ENCODE data around the gene KASH5.
A peak's percentile ranks its signal among the peaks of the same experiment; 100 is the strongest.

KASH5 gene, protein sequence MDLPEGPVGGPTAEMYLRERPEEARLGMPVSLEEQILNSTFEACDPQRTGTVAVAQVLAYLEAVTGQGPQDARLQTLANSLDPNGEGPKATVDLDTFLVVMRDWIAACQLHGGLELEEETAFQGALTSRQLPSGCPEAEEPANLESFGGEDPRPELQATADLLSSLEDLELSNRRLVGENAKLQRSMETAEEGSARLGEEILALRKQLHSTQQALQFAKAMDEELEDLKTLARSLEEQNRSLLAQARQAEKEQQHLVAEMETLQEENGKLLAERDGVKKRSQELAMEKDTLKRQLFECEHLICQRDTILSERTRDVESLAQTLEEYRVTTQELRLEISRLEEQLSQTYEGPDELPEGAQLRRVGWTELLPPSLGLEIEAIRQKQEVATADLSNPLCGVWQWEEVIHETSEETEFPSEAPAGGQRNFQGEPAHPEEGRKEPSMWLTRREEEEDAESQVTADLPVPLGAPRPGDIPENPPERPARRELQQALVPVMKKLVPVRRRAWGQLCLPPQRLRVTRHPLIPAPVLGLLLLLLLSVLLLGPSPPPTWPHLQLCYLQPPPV

DNA sequence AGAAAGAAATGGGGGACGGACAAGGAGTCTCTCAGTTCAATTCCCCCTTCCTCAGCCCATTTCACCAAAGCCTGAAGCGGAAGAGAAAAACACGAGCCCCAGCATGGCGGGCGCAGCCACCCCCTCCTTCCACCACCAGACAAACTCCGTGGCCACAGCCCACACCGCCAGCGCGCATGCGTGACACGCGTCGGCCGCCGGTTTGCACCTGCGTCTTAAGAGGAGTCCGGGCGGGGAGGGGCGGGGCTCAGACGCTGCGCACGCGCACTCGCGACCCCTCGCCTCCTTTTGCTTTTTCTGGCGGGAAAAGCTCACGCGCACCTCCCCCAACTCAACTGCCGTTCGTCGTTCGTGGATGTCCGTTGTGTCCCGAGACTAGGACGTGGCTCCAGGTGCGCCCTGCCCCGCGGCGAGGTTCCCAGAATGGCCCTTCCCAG is at the start of gene KASH5:
KASH5 (plus strand) TSS at position 314 of the 437 bp plus-strand sequence. CDS start 2,635 bp downstream, outside the sequence.
- Histone ChIP-seq H3K36me3 (no peaks in the 10 kb centered on the region), H4K20me1 (peaks cover 0 to 9% (median 0%) of the 10 kb centered on the region in 11 experiments; a peak in 1 of 22 replicates), H3K4me1 (peaks cover 11 to 53% (median 35%) of the 10 kb centered on the region in 10 experiments), H3K27ac (no peak within 1 kb of the TSS), H3K27me3 (peaks cover 0 to 19% (median 7%) of the 10 kb centered on the region in 11 experiments; a peak in 9 of 22 replicates), H3K9me3 (replicated peaks in 1 of 11) (peaks cover 5 to 13% (median 6%) of the 10 kb centered on the region in 11 experiments; a peak in 18 of 22 replicates), H3K4me3 (no peak within 1 kb of the TSS), H3K9ac (0 out of 22 replicates have a peak within 1 kb of the TSS, but pooled peaks of 1 of the 11 experiments have one; percentile 17), H3K4me2 (peak within 1 kb of the TSS; percentile 44 to 81 (median 72))
- no peak for TF ChIP-seq Cebpa-rat (IDR thresholded peaks at IDR 0.05)

DNA sequence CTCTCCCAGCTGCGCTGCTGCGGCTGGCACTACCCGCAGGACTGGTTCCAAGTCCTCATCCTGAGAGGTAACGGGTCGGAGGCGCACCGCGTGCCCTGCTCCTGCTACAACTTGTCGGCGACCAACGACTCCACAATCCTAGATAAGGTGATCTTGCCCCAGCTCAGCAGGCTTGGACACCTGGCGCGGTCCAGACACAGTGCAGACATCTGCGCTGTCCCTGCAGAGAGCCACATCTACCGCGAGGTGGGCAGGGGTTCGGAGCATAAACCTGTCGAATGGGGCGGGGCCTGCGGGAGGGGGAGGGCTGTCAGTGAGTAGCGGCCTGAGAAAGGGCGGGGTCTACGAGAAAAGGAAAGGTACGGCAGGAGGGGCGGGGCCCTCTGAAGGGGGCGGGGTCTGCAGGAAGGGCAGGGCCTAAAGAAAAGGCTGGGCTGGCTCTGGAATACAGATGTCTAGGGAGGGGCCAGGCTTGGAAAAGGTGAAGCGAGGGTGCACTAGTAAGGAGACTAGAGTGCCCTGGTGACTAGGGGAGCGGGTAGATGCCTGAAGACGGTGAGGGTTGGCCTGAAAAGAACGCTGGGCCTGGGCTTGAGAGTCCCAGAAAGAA is 49.3 kb upstream of the KASH5 start:
- Histone ChIP-seq H3K9me3 (replicated peaks in 1 of 11) (0 out of 22 replicates have a peak, but pooled peaks cover 0 to 8% (median 0%) of the 10 kb centered on the region in 11 experiments), H3K27me3 (peaks cover 10 to 44% (median 25%) of the 10 kb centered on the region in 11 experiments; a peak in 20 of 22 replicates), H4K20me1 (peaks cover 0 to 40% (median 12%) of the 10 kb centered on the region in 11 experiments; a peak in 12 of 22 replicates), H3K36me3 (peaks cover 0 to 11% (median 0%) of the 10 kb centered on the region in 11 experiments; a peak in 2 of 22 replicates), H3K4me3 (no peak overlapping the region), H3K27ac (no peak overlapping the region), H3K4me1 (peaks cover 46 to 66% (median 60%) of the 10 kb centered on the region in 10 experiments), H3K4me2 (peak overlapping the region in 5 of 11 experiments; percentile 81 to 95 (median 92); a peak in 8 of 22 replicates), H3K9ac (no peak overlapping the region)
- no peak for TF ChIP-seq Cebpa-rat (IDR thresholded peaks at IDR 0.05)

DNA sequence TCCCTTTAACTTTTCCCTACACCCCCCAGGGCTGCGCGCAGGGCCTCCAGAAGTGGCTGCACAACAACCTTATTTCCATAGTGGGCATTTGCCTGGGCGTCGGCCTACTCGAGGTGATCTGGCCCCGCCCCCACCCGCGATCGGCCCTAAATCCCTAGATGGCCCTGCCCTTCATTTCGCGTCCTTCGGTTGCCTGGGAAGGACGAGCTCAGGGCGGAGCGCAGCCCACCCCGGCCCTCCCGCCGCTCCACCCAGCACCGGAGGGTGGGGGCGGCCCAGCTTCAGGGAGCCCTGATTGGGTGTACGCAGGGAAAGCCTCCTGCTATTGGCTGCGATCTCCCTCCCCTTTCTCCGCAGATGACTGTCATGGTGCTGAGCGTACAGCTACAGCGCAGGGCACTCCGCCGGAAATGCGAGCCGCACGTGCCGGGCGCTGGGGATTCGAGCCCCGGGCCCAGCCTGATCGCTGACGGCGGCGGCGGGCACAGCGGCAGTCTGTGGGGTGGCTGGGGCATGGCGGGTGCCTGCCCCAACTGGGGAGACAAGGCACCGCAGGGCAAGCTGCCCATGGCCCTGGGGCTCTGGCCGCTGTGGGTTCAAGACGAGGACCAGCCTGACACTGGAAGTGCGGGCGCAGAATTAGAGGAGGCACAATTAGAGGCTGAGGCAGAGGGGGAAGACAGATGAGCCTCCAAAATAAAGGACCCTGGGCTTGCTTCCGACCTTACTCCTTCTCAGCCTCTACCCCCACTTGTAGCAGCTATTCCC is 48.6 kb upstream of the KASH5 start:
- peak overlapping the region in 5 of 10 experiments; percentile 23 to 61 (median 40); a peak in 9 of 20 replicates for H3K4me3 ChIP-seq

DNA sequence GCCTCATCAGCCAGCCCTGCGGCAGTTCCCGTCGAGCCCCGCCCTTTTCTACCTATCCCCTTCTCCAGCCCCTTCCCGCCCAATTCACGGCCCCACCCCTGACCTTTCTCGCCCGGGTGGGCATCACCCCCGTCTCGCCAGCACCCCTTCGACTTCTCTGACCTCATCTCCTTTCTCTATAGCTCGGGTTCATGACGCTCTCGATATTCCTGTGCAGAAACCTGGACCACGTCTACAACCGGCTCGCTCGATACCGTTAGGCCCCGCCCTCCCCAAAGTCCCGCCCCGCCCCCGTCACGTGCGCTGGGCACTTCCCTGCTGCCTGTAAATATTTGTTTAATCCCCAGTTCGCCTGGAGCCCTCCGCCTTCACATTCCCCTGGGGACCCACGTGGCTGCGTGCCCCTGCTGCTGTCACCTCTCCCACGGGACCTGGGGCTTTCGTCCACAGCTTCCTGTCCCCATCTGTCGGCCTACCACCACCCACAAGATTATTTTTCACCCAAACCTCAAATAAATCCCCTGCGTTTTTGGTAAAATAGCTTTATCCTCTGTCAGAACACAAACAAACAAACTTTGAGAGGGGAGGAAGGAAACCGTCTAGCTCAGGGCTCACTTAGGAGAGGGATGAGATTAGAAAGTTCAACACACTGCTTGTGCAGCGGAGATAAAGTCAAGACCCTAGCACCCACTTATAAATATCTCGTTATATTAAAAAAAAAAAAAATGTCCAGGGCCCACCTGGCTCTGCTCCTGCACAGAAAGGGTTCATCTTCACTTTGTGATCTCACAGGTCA is 47.8 kb upstream of the KASH5 start:
- Histone ChIP-seq H3K4me2 (peak overlapping the region; percentile 81 to 97 (median 92)), H3K9ac (peak overlapping the region in 7 of 11 experiments; percentile 2 to 62 (median 52); a peak in 9 of 22 replicates), H3K4me1 (peaks cover 32 to 52% (median 45%) of the 10 kb centered on the region in 10 experiments), H4K20me1 (peaks cover 0 to 32% (median 12%) of the 10 kb centered on the region in 11 experiments; a peak in 12 of 22 replicates), H3K27ac (peak overlapping the region in 5 of 11 experiments; percentile 44 to 58 (median 52); a peak in 8 of 22 replicates), H3K4me3 (peak overlapping the region in 9 of 10 experiments; percentile 1 to 61 (median 38); a peak in 12 of 20 replicates), H3K27me3 (peaks cover 10 to 58% (median 39%) of the 10 kb centered on the region in 11 experiments; a peak in 20 of 22 replicates), H3K9me3 (replicated peaks in 1 of 11) (0 out of 22 replicates have a peak, but pooled peaks cover 0 to 8% (median 0%) of the 10 kb centered on the region in 11 experiments), H3K36me3 (peaks cover 0 to 11% (median 0%) of the 10 kb centered on the region in 11 experiments; a peak in 2 of 22 replicates)
- TF ChIP-seq Cebpa-rat (IDR thresholded peaks at IDR 0.05): no peak

More for the DNA sequence above, 48.6 kb upstream of the KASH5 start:
- peaks cover 40 to 59% (median 53%) of the 10 kb centered on the region in 10 experiments for H3K4me1 ChIP-seq
- H3K9me3 ChIP-seq (replicated peaks in 1 of 11): 0 out of 22 replicates have a peak, but pooled peaks cover 0 to 8% (median 0%) of the 10 kb centered on the region in 11 experiments
- H4K20me1 ChIP-seq: peaks cover 0 to 33% (median 12%) of the 10 kb centered on the region in 11 experiments; a peak in 12 of 22 replicates
- peaks cover 0 to 11% (median 0%) of the 10 kb centered on the region in 11 experiments; a peak in 2 of 22 replicates for H3K36me3 ChIP-seq
- no peak for TF ChIP-seq Cebpa-rat (IDR thresholded peaks at IDR 0.05)
- peak overlapping the region; percentile 42 to 94 (median 89); a peak in 19 of 22 replicates for H3K4me2 ChIP-seq
- H3K27ac ChIP-seq: no peak overlapping the region; a peak in 1 of 22 replicates
- peak overlapping the region in 2 of 11 experiments; percentile 28 to 45; a peak in 3 of 22 replicates for H3K9ac ChIP-seq
- peaks cover 10 to 51% (median 31%) of the 10 kb centered on the region in 11 experiments; a peak in 20 of 22 replicates for H3K27me3 ChIP-seq

DNA sequence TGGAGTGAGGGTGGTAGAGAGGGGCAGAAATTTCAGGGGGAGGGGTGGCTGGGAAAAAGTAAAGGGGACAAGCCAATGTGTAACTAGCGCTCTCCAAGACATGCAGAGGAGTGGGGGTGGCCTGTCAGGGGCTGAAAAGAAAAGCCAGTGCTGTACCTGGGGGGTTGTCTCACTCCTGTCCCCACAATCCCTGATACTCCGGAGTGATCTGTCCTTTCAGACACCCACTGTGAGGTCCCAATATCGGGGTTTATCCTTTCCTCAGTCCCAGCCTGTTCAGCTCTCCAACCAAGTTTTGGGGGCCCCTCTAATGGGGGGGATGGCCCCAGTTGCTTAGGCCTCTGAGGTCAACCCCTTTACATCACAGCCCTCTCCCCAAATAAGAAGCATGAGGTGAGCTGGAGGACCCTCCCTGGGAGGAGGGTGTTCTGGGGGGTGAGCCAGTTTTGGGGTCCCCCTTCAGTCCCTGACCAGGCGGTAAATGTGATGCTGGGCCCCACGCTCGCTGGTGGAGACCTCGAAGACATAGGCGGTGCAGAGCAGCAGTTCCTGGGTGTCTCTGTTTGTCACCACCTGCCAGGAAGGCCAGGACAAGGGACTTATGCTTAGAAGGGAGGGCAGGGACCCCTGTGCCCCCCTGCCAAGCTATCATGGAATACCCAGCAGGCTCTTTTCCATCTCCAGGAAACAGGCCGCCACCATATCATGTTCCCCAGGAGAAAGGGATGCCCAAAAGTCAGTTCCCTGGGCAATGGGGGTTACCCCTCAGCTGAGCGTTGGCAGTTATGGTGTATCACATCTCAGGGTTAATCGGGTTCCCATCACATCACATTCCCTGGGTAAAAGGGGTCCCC is 47.0 kb upstream of the KASH5 start:
- Histone ChIP-seq H3K4me1 (peaks cover 24 to 45% (median 37%) of the 10 kb centered on the region in 10 experiments), H3K36me3 (peaks cover 0 to 11% (median 0%) of the 10 kb centered on the region in 11 experiments; a peak in 2 of 22 replicates), H3K27me3 (peaks cover 10 to 58% (median 40%) of the 10 kb centered on the region in 11 experiments; a peak in 20 of 22 replicates), H3K9me3 (replicated peaks in 1 of 11) (0 out of 22 replicates have a peak, but pooled peaks cover 0 to 8% (median 0%) of the 10 kb centered on the region in 11 experiments), H3K4me2 (peak overlapping the region; percentile 81 to 97 (median 92)), H3K4me3 (peak overlapping the region in 8 of 10 experiments; percentile 1 to 61 (median 32); a peak in 6 of 20 replicates), H3K9ac (peak overlapping the region in 7 of 11 experiments; percentile 2 to 62 (median 52); a peak in 9 of 22 replicates), H3K27ac (peak overlapping the region in 5 of 11 experiments; percentile 44 to 58 (median 52); a peak in 7 of 22 replicates), H4K20me1 (peaks cover 0 to 32% (median 12%) of the 10 kb centered on the region in 11 experiments; a peak in 12 of 22 replicates)
- TF ChIP-seq Cebpa-rat (IDR thresholded peaks at IDR 0.05): no peak

DNA sequence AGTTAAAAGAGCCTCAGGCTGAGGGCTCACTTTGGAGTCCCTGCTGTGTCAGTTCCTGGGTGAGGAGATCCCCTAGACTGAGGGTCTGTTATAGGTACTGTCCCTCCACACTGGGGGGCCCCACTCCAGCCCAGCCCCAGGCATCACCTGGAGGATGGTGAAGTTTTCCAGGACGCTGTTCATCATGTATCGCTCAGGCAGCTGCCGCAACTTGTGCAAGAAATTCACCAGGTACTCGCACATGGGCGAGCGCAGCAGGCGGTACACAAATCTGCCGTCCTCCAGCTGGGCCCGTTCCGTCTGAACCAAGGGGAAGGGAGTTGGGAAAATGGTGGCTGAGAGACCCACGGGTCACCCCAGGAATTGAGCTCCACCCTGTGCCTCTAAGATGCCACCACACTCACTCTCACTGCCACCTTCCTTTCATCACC is 45.7 kb upstream of the KASH5 start:
- H4K20me1 ChIP-seq: peaks cover 0 to 28% (median 12%) of the 10 kb centered on the region in 11 experiments; a peak in 11 of 22 replicates
- 0 out of 22 replicates have a peak, but pooled peaks cover 0 to 8% (median 0%) of the 10 kb centered on the region in 11 experiments for H3K9me3 ChIP-seq (replicated peaks in 1 of 11)
- peaks cover 0 to 11% (median 0%) of the 10 kb centered on the region in 11 experiments; a peak in 2 of 22 replicates for H3K36me3 ChIP-seq
- H3K4me3 ChIP-seq: no peak overlapping the region
- H3K27me3 ChIP-seq: peaks cover 10 to 52% (median 40%) of the 10 kb centered on the region in 11 experiments; a peak in 20 of 22 replicates
- H3K4me2 ChIP-seq: peak overlapping the region in 6 of 11 experiments; percentile 89 to 97 (median 94); a peak in 5 of 22 replicates
- H3K9ac ChIP-seq: no peak overlapping the region
- no peak overlapping the region for H3K27ac ChIP-seq
- peaks cover 23 to 33% (median 27%) of the 10 kb centered on the region in 10 experiments for H3K4me1 ChIP-seq
- TF ChIP-seq Cebpa-rat (IDR thresholded peaks at IDR 0.05): no peak

Measured in BLaER1 treated with 17β-estradiol and CSF1 and Interleukin-3, amounts not matched to agents 10 nM and 100 nM (cell line).